Caco-2 (cell line): ENCODE data around the gene LSM14A. TPM values are rescaled to one million over a fixed set of nuclear protein-coding genes. Genes with fewer than 3 reads are reported as not detected.
"Not testable (repeated sequence)": the region's sequence is repeated elsewhere in the genome, so short reads cannot be mapped to it uniquely, and the experiment has no call there.

Source experiments
- BruUV-seq: library from RNA; stranded (reverse); fragments of 400-500 nt; replicated peaks from 2 replicates; lab custom pipeline; 2021; lab: Mats Ljungman, UMichigan
- CTCF ChIA-PET: fragments of 300-600 bp; sonication (Branson Sonifier 250); formaldehyde crosslinking; loops from one replicate; lab custom pipeline; 2022; ENCODE audit warnings: antibody characterized with exemption; lab: Charles Lee
- POLR2A ChIA-PET: fragments of 300-600 bp; sonication (Branson Sonifier 250); formaldehyde crosslinking; loops from one replicate; lab custom pipeline; 2022; ENCODE audit warnings: antibody characterized with exemption; lab: Charles Lee
- DNase-seq, 2 experiments: peaks; one replicate each; pipeline versions ENCODE4 v3.0.0 to v3.0.0-alpha.2; 2020 to 2022
- H3K27me3 ChIP-seq: replicated peaks from 2 replicates; pipeline ENCODE4 v1.6.0; 2011; ENCODE audit warnings: low read length; ENCODE audit not compliant: control insufficient read depth, insufficient read depth
- H3K36me3 ChIP-seq: 2 replicates; pipeline ENCODE4 v1.5.1; 2011; ENCODE audit warnings: low read length; ENCODE audit not compliant: control insufficient read depth, insufficient read depth
- H3K4me1 ChIP-seq: fragments of 250-450 bp; sonication (Bioruptor Pico); 2 replicates; pipeline ENCODE4 v1.5.1; 2020; ENCODE audit warnings: mild to moderate bottlenecking
- H3K4me3 ChIP-seq: 2 replicates; pipeline ENCODE4 v1.5.1; 2011; ENCODE audit warnings: low read depth, mild to moderate bottlenecking, control low read depth, low read length
- H3K9me3 ChIP-seq: fragments of 250-450 bp; sonication (Bioruptor Pico); 2 replicates; pipeline ENCODE4 v1.5.1; 2020; ENCODE audit warnings: mild to moderate bottlenecking, moderate library complexity
- H3K27ac Mint-ChIP-seq: one replicate; pipeline ENCODE4 v1.8.0; 2022; ENCODE audit warnings: mixed read lengths; ENCODE audit not compliant: unreplicated experiment
- H3K27me3 Mint-ChIP-seq: one replicate; pipeline ENCODE4 v1.8.0; 2022; ENCODE audit warnings: mixed read lengths; ENCODE audit not compliant: insufficient read depth, unreplicated experiment
- H3K36me3 Mint-ChIP-seq: one replicate; pipeline ENCODE4 v1.8.0; 2022; ENCODE audit warnings: mild to moderate bottlenecking, mixed read lengths; ENCODE audit not compliant: insufficient read depth, unreplicated experiment
- H3K4me1 Mint-ChIP-seq: one replicate; pipeline ENCODE4 v1.8.0; 2022; ENCODE audit warnings: low read depth, mixed read lengths; ENCODE audit not compliant: unreplicated experiment
- H3K4me3 Mint-ChIP-seq: one replicate; pipeline ENCODE4 v1.8.0; 2022; ENCODE audit warnings: mild to moderate bottlenecking, moderate library complexity, mixed read lengths; ENCODE audit not compliant: unreplicated experiment
- H3K9me3 Mint-ChIP-seq: one replicate; pipeline ENCODE4 v1.8.0; 2022; ENCODE audit warnings: mixed read lengths; ENCODE audit not compliant: unreplicated experiment
- intact Hi-C: fragments of 100-400 bp; cut with micrococcal nuclease; formaldehyde crosslinking; loops from one replicate; pipeline ENCODE4 v1.10.0; 2022; ENCODE audit not compliant: unreplicated experiment
- total RNA-seq: library from RNA; stranded (reverse); gene quantifications from 2 replicates; pipeline ENCODE4 v1.2.3, GENCODE V29; 2022
- TF ChIP-seq, protein P1 (sequence below), 2 experiments: fragments of 200-600 bp in 1 of 2; IDR thresholded peaks; 1 replicate in 1 of 2; 2 replicates in 1 of 2; pipeline versions ENCODE4 v1.5.1 to v1.8.0; 2011 to 2022; ENCODE audit warnings: antibody characterized with exemption in 1 of 2, control low read depth in 1 of 2, inconsistent platforms in 1 of 2, low read depth in 1 of 2, low read length in 1 of 2, mild to moderate bottlenecking in 1 of 2, moderate library complexity in 1 of 2; ENCODE audit not compliant: insufficient read depth in 1 of 2, severe bottlenecking in 1 of 2, unreplicated experiment in 1 of 2

Gene LSM14A
- total RNA-seq, 1 experiment from 2014 or later: 233 TPM

DNA sequence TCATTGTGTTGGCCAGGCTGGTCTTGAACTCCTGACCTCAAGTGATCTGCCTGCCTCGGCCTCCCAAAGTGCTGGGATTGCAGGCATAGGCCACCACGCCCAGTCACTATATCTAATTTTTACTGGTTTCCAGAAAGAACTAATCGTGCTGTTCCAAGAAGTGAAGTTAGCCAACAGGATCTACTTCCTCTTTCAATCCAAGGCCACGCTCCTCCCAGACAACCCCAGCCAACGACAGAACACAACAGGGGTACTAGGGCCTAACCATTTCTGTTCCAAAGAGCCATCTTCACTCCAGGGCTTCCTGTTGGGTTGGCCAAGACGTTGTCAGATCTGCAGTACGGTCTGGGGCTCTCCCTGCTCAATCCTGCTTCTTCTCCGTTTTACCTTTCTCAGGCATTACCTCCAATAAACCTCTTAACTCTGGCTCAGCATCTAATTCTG, 7.0 kb upstream of the LSM14A start:
- Histone ChIP-seq H3K4me3 (no peak overlapping the region), H3K9me3 (no peaks in the 10 kb centered on the region), H3K36me3 (no peaks in the 10 kb centered on the region), H3K4me1 (no peaks in the 10 kb centered on the region), H3K27me3 (no peaks in the 10 kb centered on the region)
- no peak overlapping the region for H3K27ac Mint-ChIP-seq
- no TSS peak for BruUV-seq
- no peak for DNase-seq
- POLR2A ChIA-PET: no interaction called here
- intact Hi-C loops: no loop called here
- H3K27me3 Mint-ChIP-seq: no peaks in the 10 kb centered on the region
- no peaks in the 10 kb centered on the region for H3K4me1 Mint-ChIP-seq
- CTCF ChIA-PET: no interaction called here
- no peaks in the 10 kb centered on the region for H3K36me3 Mint-ChIP-seq
- no peaks in the 10 kb centered on the region for H3K9me3 Mint-ChIP-seq
- H3K4me3 Mint-ChIP-seq: no peak overlapping the region
- TF ChIP-seq, protein P1, sequence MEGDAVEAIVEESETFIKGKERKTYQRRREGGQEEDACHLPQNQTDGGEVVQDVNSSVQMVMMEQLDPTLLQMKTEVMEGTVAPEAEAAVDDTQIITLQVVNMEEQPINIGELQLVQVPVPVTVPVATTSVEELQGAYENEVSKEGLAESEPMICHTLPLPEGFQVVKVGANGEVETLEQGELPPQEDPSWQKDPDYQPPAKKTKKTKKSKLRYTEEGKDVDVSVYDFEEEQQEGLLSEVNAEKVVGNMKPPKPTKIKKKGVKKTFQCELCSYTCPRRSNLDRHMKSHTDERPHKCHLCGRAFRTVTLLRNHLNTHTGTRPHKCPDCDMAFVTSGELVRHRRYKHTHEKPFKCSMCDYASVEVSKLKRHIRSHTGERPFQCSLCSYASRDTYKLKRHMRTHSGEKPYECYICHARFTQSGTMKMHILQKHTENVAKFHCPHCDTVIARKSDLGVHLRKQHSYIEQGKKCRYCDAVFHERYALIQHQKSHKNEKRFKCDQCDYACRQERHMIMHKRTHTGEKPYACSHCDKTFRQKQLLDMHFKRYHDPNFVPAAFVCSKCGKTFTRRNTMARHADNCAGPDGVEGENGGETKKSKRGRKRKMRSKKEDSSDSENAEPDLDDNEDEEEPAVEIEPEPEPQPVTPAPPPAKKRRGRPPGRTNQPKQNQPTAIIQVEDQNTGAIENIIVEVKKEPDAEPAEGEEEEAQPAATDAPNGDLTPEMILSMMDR (IDR thresholded peaks at IDR 0.05; ENCODE audit: insufficient read depth in 1 of 2, low read depth in 1 of 2, low read length in 1 of 2, severe bottlenecking in 1 of 2, unreplicated experiment in 1 of 2): no peak

DNA sequence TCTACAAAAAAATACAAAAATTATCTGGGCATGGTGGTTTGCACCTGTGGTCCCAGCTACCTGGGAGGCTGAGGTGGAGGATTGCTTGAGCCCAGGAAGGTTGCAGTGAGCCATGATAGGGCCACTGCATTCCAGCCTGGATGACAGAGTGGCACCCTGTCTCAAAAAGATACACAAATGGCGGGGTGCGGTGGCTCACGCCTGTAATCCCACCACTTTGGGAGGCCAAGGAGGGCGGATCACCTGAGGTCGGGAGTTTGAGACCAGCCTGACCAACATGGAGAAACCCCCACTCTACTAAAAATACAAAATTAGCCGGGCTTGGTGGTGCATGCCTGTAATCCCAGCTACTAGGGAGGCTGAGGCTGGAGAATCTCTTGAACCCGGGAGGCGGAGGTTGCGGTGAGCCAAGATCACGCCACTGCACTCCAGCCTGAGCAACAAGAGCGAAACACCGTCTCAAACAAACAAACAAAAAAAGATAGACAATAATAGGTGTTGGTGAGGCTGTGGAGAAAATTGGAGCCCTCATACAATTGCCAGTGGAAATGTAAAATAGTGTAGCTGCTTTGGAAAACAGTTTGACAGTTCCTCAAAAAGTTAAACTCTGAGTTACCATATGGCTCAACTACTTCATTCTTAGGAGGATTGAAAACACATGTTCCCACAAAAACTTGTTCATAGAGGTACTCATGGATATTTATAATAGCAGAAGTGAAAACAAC, 2.7 kb upstream of the LSM14A start:
- H3K4me3 Mint-ChIP-seq, H3K9me3 Mint-ChIP-seq, intact Hi-C loops, POLR2A ChIA-PET, BruUV-seq, H3K27me3 ChIP-seq, H3K36me3 ChIP-seq, H3K9me3 ChIP-seq, H3K27me3 Mint-ChIP-seq, DNase-seq, H3K27ac Mint-ChIP-seq, H3K4me3 ChIP-seq, H3K4me1 ChIP-seq: not testable (repeated sequence)
- CTCF ChIA-PET: interaction anchor here (1.4 kb wide), 1 partner anchor 24 kb away, joined by 3 read pairs; no protein-coding TSS in a partner anchor
- peaks cover 34% of the 10 kb centered on the region for H3K36me3 Mint-ChIP-seq
- peaks cover 22% of the 10 kb centered on the region for H3K4me1 Mint-ChIP-seq

DNA sequence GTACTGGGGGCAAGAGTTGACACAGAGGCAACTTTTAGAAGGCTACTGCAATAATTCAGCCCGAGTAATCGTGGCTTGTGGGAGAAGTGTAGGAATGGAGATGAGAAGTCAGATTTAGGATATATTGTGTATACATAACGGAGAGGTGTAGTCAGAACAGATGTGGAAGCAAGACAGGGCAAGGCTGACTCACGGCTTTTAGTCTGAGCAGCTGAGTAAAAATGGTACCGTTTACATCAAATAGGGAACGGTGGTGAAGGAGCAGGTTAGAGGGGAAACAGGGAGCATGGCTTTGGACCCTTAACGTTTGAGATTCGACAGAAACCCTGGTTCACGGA, 796 bp upstream of the LSM14A start:
- BruUV-seq: no TSS peak
- intact Hi-C loops: no loop called here
- Mint-ChIP-seq H3K27me3 (no peaks in the 10 kb centered on the region), H3K4me3 (peak overlapping the region; percentile 97), H3K9me3 (no peaks in the 10 kb centered on the region), H3K27ac (peak overlapping the region; percentile 100), H3K4me1 (peaks cover 22% of the 10 kb centered on the region), H3K36me3 (peaks cover 51% of the 10 kb centered on the region)
- Histone ChIP-seq H3K36me3 (no peaks in the 10 kb centered on the region), H3K9me3 (no peaks in the 10 kb centered on the region), H3K4me1 (peaks cover 12% of the 10 kb centered on the region), H3K27me3 (no peaks in the 10 kb centered on the region), H3K4me3 (peak overlapping the region; percentile 100)
- POLR2A ChIA-PET: interaction anchor here (0.6 to 1.0 kb wide), 3 partner anchors 37 to 506 kb away, joined by 3 to 4 read pairs (median 4); partner anchors contain the start of gene ZNF302
- no peak for DNase-seq
- TF ChIP-seq, protein P1 (IDR thresholded peaks at IDR 0.05; ENCODE audit: insufficient read depth in 1 of 2, low read depth in 1 of 2, low read length in 1 of 2, severe bottlenecking in 1 of 2, unreplicated experiment in 1 of 2): no peak
- CTCF ChIA-PET: interaction anchor here (0.6 to 1.1 kb wide), 2 partner anchors 91 to 188 kb away, joined by 3 to 5 read pairs; no protein-coding TSS in a partner anchor
